Fibroblast of lung (primary cell): Measurements from ENCODE around the gene RFXANK. TPM values are rescaled to one million over a fixed set of nuclear protein-coding genes. Genes with fewer than 3 reads are reported as not detected.
A peak's percentile ranks its signal among the peaks of the same experiment; 100 is the strongest.

Source experiments
- DNase-seq, 2 donors: peaks; one replicate each; pipeline versions ENCODE4 v3.0.0 to v3.0.0-alpha.2; 2010; ENCODE audit warnings: low read depth in 2 of 2
- H2AFZ ChIP-seq: 2 replicates; pipeline ENCODE4 v1.5.1; 2012; ENCODE audit warnings: low read length, control low read depth, inconsistent platforms
- H3K27ac ChIP-seq: 2 replicates; pipeline ENCODE4 v1.5.1; 2011; ENCODE audit warnings: low read length, control low read depth; ENCODE audit not compliant: insufficient read depth
- H3K27me3 ChIP-seq: 2 replicates; pipeline ENCODE4 v1.5.1; 2011; ENCODE audit warnings: mild to moderate bottlenecking, low read length; ENCODE audit not compliant: control insufficient read depth, insufficient read depth
- H3K36me3 ChIP-seq: 2 replicates; pipeline ENCODE4 v1.5.1; 2011; ENCODE audit warnings: low read length; ENCODE audit not compliant: control insufficient read depth, insufficient read depth
- H3K4me1 ChIP-seq: 2 replicates; pipeline ENCODE4 v1.5.1; 2011; ENCODE audit warnings: low read length; ENCODE audit not compliant: control insufficient read depth, insufficient read depth; ENCODE audit errors: extremely low read depth
- H3K4me2 ChIP-seq: 2 replicates; pipeline ENCODE4 v1.5.1; 2011; ENCODE audit warnings: low read length, control low read depth; ENCODE audit not compliant: insufficient read depth; ENCODE audit errors: extremely low read depth
- H3K4me3 ChIP-seq, 4 experiments: fragments of 200-600 bp in 1 of 4; sonication (generic) in 1 of 4; replicated peaks in 1 of 4; 2 replicates each; pipeline ENCODE4 v1.5.1; 2011 to 2016; ENCODE audit warnings: low read length in 4 of 4, low read depth in 3 of 4, mild to moderate bottlenecking in 3 of 4, control low read depth in 2 of 4, inconsistent platforms in 1 of 4, mixed read lengths in 1 of 4; ENCODE audit not compliant: insufficient read depth in 1 of 4; ENCODE audit errors: control extremely low read depth in 1 of 4
- H3K79me2 ChIP-seq: 2 replicates; pipeline ENCODE4 v1.5.1; 2012; ENCODE audit warnings: mild to moderate bottlenecking, low read length, inconsistent platforms; ENCODE audit not compliant: control insufficient read depth, insufficient read depth
- H3K9ac ChIP-seq: 2 replicates; pipeline ENCODE4 v1.5.1; 2011; ENCODE audit warnings: mild to moderate bottlenecking, low read length, control low read depth; ENCODE audit not compliant: insufficient read depth
- H3K9me3 ChIP-seq: 2 replicates; pipeline ENCODE4 v1.5.1; 2012; ENCODE audit warnings: low read depth, low read length; ENCODE audit not compliant: control insufficient read depth, insufficient read depth
- H4K20me1 ChIP-seq: 2 replicates; pipeline ENCODE4 v1.5.1; 2011; ENCODE audit warnings: low read length; ENCODE audit not compliant: control insufficient read depth, insufficient read depth; ENCODE audit errors: extremely low read depth
- CTCF ChIP-seq, 2 donors: IDR thresholded peaks in 1 of 2; conservative IDR thresholded peaks in 1 of 2; 1 replicate in 1 of 2; 2 replicates in 1 of 2; pipeline ENCODE4 v1.5.1; 2011 to 2012; ENCODE audit warnings: low read length in 2 of 2, control low read depth in 1 of 2, inconsistent platforms in 1 of 2, low read depth in 1 of 2, mild to moderate bottlenecking in 1 of 2
- EZH2 ChIP-seq: IDR thresholded peaks from 2 replicates; pipeline ENCODE4 v1.5.1; 2012; ENCODE audit warnings: low read length, control low read depth, mild to moderate bottlenecking; ENCODE audit errors: missing control alignments
- polyA plus RNA-seq, 2 donors: library from polyadenylated mRNA; depleted of rRNA in 1 of 2; stranded (reverse) in 1 of 2; unstranded in 1 of 2; fragments of >200 nt; gene quantifications; 2 replicates each; pipeline ENCODE4 v1.2.1, GENCODE V29; 2011 to 2012; ENCODE audit warnings: missing spikeins in 1 of 2
- total RNA-seq: library from RNA; depleted of rRNA; stranded (reverse); fragments of >200 nt; gene quantifications from 2 replicates; pipeline ENCODE4 v1.2.1, GENCODE V29; 2014

RFXANK gene
- total and polyA plus RNA-seq, 2 donors (not counting 1 experiment from before 2014, with no cell fraction given): 31.9 to 65.2 TPM

DNA sequence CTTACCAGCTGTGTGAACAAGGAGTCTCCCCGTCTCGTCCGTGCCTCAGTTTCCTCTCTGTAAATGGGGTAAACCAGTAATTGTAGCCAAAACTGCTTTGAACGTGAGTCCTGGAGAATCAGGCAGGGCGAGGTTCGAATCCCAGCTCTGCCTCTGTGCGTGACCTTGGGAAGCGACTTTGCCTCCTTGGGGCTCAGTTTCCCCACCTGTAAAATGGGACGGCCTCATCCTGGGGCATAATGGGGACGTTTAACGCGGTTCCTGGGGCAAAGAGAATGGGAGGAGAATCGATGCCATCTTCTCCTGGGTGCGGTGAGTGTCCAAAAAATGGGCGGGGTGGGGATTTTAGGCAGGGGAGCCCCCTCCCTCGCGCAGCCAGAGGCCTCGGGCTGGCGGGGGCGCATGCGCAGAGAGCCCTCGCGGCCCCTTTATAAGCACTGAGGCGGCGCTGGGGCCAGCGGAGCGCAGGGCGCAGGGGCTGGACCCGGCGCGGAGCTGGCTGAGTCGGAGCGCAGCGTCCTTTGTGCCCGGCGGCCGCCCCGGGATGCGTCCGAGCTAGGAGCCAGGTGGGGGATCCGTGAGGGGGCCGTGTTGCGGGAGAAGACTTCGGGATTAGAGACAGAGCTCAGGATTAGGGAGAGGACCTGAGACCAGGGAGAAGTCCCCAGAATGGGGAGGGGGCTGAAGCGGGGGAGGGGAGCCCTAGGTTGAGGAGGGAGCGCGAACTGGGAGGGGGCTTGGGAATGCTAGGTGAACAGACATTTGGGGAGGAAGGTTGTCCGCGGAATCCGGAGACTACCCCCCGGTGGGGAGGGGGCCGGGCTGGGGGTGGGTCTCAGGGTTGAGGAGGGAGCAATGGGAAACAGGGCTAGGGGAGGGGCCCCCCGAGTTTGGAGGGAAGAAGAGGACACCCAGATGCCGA, 19.7 kb downstream of the RFXANK start, which contains the start of gene NCAN:
NCAN (plus strand) TSS at position 460 of the 922 bp plus-strand sequence. CDS start 4,996 bp downstream, outside the sequence.
- no peak for DNase-seq
- Histone ChIP-seq H3K36me3 (no peaks in the 10 kb centered on the region), H3K4me2 (no peak within 1 kb of the TSS), H3K27me3 (peaks cover 18% of the 10 kb centered on the region), H3K4me1 (no peaks in the 10 kb centered on the region), H3K9ac (no peak within 1 kb of the TSS), H3K9me3 (no peaks in the 10 kb centered on the region), H4K20me1 (no peaks in the 10 kb centered on the region), H3K27ac (no peak within 1 kb of the TSS), H2AFZ (no peak within 1 kb of the TSS), H3K4me3 (no peak within 1 kb of the TSS), H3K79me2 (no peaks in the 10 kb centered on the region)
- no peak for TF ChIP-seq EZH2
- TF ChIP-seq CTCF (conservative IDR thresholded peaks at IDR 0.05 in 1 of 2, IDR thresholded peaks at IDR 0.05 in 1 of 2; ENCODE audit: low read depth in 1 of 2, low read length in 2 of 2): no peak

DNA sequence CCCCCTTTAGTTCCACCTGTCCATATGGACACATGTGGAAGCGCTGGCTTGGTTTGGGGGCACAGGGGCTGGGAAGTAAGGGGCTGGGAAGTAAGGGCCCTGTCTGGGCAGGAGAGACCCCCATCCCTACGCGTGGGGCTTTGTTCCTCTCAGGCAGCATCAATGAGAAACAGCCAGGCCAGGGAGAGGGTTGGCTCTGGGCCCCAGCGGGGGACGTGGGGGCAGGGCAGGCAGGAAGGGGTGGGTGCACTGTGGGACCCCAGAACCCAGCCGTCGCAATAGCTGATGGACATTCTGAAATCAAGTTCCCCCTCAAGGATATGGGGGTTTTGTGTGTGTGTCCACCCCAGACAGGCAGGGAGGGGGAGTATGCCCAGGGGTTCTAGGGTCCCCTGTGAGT, 20.9 kb downstream of the RFXANK start:
- no peaks in the 10 kb centered on the region for H3K4me1 ChIP-seq
- no peaks in the 10 kb centered on the region for H3K36me3 ChIP-seq
- no peak overlapping the region for H3K27ac ChIP-seq
- no peak overlapping the region for H3K4me2 ChIP-seq
- H3K27me3 ChIP-seq: peaks cover 18% of the 10 kb centered on the region
- H2AFZ ChIP-seq: no peak overlapping the region
- H3K9me3 ChIP-seq: no peaks in the 10 kb centered on the region
- H3K79me2 ChIP-seq: no peaks in the 10 kb centered on the region
- TF ChIP-seq EZH2 (peak; percentile 32), CTCF (conservative IDR thresholded peaks at IDR 0.05 in 1 of 2, IDR thresholded peaks at IDR 0.05 in 1 of 2; ENCODE audit: low read depth in 1 of 2, low read length in 2 of 2) (no peak)
- DNase-seq: no peak
- H4K20me1 ChIP-seq: no peaks in the 10 kb centered on the region
- H3K4me3 ChIP-seq: no peak overlapping the region
- no peak overlapping the region for H3K9ac ChIP-seq

- no peak for TF ChIP-seq EZH2
- TF ChIP-seq CTCF (conservative IDR thresholded peaks at IDR 0.05 in 1 of 2, IDR thresholded peaks at IDR 0.05 in 1 of 2; ENCODE audit: low read depth in 1 of 2, low read length in 2 of 2): no peak
- Histone ChIP-seq H3K79me2 (no peaks in the 10 kb centered on the region), H3K4me2 (no peak overlapping the region), H3K27ac (no peak overlapping the region), H4K20me1 (no peaks in the 10 kb centered on the region), H3K27me3 (peaks cover 18% of the 10 kb centered on the region), H2AFZ (no peak overlapping the region), H3K4me1 (no peaks in the 10 kb centered on the region), H3K9ac (no peak overlapping the region), H3K9me3 (no peaks in the 10 kb centered on the region), H3K4me3 (no peak overlapping the region), H3K36me3 (no peaks in the 10 kb centered on the region)
- DNase-seq: no peak
Observed at GRCh38 chr19:19213426-19214158, 21.5 kb downstream of the RFXANK start.
